ENCODE results near the gene CTSD. TPM values are rescaled to one million over a fixed set of nuclear protein-coding genes. Genes with fewer than 3 reads are reported as not detected.

The CTSD gene
- total RNA-seq, 1 donor = 63.9 TPM

DNA sequence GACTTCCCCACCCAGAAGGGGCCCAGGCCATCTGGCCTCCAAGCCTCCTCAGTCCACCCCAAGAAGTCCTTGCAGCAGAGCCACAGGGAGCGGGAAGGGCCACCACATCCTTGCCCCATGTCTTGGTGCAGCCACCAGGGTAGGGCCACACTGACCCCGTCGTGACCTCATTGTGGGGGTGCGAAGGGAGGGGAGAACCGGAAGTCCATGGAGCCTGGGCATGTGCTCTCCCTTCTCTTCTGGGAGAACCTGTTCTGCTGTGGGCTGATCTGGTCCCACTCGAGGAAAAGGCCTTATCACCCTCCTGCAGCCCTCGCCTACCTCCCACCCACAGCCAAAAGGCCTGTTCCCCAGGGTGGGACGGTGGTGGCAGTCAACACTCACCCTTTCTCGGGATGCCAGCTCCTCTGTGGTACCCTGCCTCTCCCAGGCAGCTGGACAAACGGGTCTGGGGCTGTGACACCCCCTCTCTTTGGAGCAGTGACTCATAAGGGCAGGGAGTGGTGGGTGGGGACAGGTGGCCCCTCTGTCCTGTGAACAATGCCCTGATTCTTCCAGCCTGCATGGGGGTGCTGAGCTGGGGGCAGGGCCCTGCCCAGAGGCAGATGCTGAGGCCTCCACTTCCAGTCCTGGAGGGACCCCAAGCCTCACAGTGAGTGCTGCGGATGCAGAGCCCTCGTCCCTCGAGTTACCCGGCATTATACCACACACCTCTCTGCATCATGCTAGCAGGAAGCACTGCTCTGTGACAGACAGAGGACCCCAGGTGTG, 14.6 kb upstream of the CTSD start:
- no peak overlapping the region for H3K4me3 ChIP-seq (ENCODE audit: low read depth, low read length)
- TF ChIP-seq, protein P1, sequence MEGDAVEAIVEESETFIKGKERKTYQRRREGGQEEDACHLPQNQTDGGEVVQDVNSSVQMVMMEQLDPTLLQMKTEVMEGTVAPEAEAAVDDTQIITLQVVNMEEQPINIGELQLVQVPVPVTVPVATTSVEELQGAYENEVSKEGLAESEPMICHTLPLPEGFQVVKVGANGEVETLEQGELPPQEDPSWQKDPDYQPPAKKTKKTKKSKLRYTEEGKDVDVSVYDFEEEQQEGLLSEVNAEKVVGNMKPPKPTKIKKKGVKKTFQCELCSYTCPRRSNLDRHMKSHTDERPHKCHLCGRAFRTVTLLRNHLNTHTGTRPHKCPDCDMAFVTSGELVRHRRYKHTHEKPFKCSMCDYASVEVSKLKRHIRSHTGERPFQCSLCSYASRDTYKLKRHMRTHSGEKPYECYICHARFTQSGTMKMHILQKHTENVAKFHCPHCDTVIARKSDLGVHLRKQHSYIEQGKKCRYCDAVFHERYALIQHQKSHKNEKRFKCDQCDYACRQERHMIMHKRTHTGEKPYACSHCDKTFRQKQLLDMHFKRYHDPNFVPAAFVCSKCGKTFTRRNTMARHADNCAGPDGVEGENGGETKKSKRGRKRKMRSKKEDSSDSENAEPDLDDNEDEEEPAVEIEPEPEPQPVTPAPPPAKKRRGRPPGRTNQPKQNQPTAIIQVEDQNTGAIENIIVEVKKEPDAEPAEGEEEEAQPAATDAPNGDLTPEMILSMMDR (IDR thresholded peaks at IDR 0.05; ENCODE audit: insufficient read depth, low read depth, low read length) = no peak
- DNase-seq (ENCODE audit: low read depth) = no peak

DNA sequence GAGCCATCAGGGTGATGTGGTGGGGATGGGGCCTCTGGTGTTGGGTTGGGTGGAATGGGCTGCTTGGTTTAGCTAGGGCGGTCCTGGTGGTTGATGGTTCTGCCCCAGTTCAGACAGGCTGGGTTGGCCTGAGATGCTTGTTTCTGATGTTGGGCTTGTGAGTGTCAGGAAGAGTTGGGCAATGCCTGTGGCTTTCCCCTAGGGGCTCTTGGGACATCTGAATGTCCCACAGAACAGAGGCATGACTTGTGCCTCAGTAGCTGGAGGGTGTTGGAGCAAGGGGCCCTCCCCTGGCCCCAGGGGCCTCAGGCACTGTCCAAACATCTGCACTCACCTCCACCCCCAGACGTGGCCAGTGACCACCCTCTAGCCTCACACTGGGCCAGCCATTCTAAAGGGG, 14.0 kb upstream of the CTSD start:
- TF ChIP-seq, protein P1 (IDR thresholded peaks at IDR 0.05; ENCODE audit: insufficient read depth, low read depth, low read length) = no peak
- no peak overlapping the region for H3K4me3 ChIP-seq (ENCODE audit: low read depth, low read length)
- DNase-seq (ENCODE audit: low read depth) = no peak

DNA sequence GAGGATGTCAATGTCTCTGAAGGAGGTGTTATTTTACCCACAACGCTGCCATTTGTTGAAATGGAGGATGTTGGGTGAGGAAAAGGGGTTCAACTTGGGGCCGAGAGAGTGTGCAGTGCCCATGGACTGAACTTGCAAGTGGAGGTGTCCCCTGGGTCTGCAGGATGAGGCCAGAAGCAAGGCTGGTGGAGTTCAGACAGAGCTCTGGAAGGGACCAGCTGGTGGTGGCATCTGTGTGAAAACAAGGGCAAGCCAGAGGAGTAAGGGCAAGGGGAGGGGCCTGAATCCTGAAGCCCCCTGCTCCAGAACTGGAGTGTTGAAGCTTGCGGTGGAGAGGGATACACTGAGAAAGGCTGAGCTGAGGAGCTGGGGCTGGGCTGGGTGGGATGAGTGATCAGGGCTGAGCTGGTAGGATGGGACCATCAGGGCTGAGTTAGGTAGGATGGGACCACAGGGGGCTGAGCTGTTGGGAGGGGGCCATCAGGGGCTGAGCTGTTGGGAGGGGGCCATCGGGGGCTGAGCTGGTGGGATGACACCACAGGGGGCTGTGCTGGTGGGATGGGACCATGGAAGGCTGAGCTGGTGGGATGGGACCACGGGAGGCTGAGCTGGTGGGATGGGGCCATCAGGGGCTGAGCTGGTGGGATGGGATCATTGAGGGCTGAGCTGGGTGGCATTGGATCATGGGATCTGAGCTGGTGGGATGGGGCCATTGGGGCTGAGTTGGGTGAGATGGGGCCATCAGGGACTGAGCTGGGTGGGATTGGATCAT, 13.4 kb upstream of the CTSD start:
- DNase-seq (ENCODE audit: low read depth) = no peak
- TF ChIP-seq, protein P1 (IDR thresholded peaks at IDR 0.05; ENCODE audit: insufficient read depth, low read depth, low read length) = no peak
- H3K4me3 ChIP-seq (ENCODE audit: low read depth, low read length) = no peak overlapping the region

DNA sequence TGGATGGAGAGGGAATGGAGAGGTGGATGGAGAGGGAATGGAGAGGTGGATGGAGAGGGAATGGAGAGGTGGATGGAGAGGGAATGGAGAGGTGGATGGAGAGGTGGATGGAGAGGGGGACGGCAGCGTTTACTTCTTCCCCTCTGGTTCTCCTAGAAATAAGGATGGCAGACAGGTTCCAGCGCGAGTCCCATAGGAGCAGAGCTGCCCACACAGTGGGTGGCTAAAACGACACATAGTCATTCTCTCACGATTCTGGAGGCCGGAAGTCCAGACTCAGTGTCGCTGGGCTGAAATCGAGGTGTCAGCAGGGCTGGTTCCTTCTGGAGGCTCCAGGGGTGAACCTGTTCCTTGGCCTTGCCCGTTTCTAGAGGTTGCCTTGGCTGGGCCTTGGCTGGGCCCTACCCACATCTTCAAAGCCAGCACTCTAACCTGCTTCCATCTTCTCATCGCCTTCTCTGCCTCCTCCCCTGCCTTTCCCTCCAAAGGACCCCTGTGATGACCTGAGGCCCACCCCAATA, 12.7 kb upstream of the CTSD start:
- DNase-seq (ENCODE audit: low read depth) = no peak
- TF ChIP-seq, protein P1 (IDR thresholded peaks at IDR 0.05; ENCODE audit: insufficient read depth, low read depth, low read length) = no peak

DNA sequence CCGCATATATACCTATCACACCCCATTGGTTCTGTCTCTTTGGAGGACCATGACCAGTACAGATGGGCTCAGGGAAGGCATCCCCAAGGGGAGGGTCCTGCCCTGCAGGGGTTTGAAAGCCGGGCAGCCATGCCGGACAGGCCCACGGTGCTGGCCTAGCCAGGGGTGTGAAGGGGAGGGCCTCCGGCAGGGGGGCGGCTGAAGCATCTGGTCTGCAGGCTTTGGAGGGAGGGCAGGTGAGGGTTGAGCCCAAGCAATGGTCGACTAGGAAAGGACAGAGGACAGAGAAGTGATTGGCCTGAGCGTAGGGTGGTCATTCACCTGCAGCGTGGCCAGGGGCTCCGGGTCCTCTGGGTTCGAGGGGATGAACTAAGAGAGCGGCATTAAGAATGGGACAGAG, 11.2 kb upstream of the CTSD start:
- no peak overlapping the region for H3K4me3 ChIP-seq (ENCODE audit: low read depth, low read length)
- TF ChIP-seq, protein P1 (IDR thresholded peaks at IDR 0.05; ENCODE audit: insufficient read depth, low read depth, low read length) = no peak
- DNase-seq (ENCODE audit: low read depth) = no peak

More for the DNA sequence above, 12.7 kb upstream of the CTSD start:
- no peak overlapping the region for H3K4me3 ChIP-seq (ENCODE audit: low read depth, low read length)

DNA sequence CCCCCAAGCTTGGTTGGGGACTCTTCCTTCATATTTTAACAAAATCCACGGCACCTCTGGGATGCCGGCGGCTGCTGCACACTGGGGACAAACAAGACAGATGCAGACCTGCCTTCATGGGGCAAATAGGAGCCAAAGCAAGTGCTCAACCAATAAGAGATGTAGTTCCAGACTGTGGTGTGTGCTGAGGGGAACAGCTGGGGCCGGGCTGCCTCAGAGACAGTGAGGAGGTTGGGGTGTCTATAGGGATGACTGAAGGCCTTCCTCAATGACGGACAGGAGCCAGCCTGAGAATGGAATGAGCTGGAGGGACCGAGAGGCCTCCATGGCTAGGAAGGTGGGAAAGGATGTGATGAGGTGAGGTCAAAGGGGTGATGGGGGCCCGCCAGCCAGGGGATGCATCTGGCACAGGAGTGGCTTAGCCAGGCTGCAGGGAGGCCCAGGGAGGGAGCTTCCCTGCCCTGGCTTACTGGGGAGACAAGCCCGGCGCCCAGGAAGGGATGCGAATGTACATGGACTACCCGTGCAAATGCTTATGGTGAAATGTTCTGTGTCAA, 10.3 kb upstream of the CTSD start:
- H3K4me3 ChIP-seq (ENCODE audit: low read depth, low read length) = no peak overlapping the region
- no peak for DNase-seq (ENCODE audit: low read depth)
- TF ChIP-seq, protein P1 (IDR thresholded peaks at IDR 0.05; ENCODE audit: insufficient read depth, low read depth, low read length) = no peak

Data from fibroblast of villous mesenchyme (primary cell).